Measurements from ENCODE around the gene CFAP61.
"Not testable (repeated sequence)": the region's sequence is repeated elsewhere in the genome, so short reads cannot be mapped to it uniquely, and the experiment has no call there.

CFAP61 gene, protein sequence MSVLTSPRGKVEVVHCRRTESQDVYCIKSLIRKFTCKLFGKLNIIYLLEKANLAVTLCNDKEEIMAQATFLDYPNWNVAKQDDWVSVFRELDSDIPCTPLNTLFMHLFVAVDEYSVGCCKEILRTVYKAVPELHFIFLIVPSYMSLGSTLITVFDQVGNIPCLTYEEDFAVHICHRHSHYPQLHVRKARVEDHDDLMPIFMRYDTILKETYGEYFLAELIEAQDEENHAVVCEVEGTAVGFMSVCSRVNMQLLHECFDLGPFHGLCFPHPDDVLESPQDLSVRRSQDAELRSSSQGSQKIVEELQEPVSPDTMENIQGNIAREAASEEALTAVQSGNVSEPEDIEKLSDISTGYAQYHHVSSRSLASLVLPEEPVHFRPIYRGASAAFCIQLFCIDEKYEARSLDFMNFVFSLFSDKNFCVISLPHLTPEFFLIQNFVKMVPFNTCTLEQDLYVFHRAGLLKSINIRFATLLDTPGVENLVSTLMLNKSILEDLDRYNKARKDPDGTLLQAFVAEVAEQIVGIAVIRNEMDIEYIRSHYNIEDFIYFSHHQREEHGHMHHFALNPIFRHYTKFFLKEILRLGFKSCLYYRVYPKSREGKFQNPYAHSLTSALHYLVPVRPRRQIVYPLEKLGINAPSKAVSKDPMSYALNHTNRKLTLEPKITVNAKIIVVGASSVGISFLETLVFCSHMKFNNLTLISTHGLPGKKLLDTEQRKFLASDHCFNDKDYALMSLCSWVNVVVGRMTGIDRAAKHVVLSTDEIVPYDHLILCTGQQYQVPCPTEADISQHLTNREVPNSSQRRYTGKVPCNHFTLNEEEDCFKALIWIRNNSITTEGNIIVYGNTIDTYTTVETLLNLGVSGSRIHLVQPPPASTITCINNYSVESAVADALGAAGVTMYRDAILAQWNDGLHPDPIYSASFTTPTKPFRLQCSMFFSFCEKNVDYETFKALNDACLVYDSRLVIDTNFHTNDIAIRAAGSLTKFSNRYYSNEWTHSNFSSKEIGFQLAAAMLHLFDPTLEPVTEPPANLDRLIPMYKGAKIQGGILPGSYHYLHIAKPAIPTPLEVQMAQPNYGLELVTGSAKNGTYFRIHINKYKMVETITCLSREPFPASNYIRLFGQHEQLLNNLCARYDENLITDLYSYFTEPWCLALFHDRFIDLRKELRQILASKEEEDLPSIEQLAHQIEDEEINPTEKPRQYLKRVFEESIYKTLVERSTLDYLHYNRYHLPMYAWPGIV

DNA sequence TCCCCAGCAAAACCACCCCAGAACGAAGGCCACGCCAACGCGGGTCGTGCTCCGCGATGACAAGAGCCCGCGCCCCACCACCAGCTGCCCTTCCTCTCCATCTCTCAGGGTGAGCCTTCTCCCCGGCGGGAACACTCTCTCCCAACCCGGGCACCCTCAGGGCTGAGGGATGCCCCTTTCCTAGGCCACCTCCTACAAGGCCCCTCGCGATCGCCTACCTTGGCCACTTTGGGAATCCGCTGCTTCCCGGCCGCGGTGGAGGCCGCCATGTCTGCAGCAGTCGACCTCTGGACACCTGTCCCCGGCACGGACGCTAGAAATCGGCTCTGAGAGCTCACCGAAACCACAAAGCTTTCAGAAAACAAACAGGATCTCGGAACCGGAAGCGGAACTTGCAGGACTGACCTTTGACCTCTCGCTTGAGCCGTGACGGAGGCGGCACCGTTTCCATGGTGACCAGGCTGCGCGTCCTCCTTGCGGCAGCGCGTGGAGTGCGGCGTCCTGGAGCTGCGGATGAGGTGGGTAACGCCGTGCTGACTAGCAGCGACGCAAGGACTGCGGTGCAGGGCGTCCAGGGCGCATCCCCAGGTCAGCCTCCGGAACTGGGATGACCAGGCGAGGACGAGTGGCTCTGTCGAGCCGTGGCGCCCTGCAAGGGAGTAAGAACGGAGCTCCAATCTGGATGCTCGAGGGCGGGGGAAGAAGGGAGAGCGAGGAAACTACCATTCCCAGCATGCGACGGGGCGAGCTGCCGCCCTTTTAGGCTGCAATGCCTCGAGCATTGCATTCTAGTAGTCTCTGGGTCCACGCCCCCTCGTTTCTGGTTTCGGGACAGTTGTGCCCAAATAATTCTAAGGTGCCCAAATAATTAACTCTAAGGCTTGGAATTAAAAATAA, at the start of gene CFAP61, which contains the start of gene CRNKL1:
Gene CFAP61 (plus strand): TSS at position 459 of the 897 bp plus-strand sequence. CDS start 4,122 bp downstream, outside the sequence.
Gene CRNKL1 (minus strand): TSS at position 393 of the 897 bp plus-strand sequence. CDS start 124 bp downstream, at position 269.
- DNase-seq, result peak; percentile 94 to 98

DNA sequence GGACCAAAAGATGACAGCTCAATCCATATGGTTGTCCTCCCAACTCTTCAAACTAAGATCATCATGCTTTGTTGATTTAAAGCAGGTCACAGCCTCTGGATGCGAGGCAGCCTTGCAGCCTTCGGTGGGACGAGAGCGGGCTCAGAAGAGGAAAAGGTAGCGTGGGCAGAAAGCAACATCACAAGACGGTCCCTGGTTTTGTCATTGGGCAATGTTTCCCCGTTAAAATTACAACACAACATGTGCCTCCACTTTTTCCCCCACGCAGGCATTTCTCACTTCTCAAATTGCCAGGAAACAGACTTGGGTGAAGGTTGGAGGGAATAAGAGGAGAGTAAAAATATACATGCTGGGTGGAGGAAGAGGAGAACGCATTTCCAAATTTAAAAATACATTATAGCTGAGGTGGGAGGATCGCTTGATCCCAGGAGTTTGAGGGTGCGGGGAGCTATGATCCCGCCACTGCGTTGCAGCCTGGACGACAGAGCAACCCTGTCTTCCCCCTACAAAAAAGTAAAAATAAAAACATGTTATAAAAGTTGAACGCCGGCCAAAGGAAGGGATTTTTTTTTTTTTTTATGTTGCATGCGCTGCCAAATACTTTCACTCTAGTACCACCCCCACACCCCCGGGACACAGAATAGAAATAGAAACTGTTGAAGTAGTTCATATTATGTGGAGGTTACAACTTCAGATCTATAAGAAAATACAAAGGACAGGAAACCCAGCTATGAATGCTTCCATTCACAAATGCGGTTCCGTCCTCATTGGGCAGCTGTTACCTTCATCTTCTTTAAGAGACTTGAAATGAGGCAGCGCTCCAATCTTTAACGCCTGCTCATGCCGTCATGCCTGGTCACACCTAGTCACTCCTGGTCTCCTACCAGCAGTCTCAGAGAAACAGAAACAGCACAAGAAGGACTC, 49.0 kb upstream of the CFAP61 start:
- DNase-seq, result no peak

DNA sequence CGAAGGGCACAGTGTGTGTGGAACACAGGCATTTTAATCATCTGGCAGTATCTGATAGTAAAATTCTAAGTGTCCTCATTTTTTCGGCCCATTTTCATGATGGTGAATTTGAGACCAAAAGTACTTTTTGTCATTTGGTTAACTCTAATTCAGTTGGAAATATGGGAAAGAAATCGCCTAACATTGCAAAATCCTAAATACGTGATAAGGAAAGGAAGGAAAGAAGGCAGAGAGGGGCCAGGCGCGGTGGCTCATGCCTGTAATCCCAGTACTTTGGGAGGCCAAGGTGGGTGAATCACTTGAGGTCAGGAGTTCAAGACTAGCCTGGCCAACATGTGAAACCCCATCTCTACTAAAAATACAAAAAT, 48.4 kb upstream of the CFAP61 start:
- DNase-seq, result not testable (repeated sequence)

DNA sequence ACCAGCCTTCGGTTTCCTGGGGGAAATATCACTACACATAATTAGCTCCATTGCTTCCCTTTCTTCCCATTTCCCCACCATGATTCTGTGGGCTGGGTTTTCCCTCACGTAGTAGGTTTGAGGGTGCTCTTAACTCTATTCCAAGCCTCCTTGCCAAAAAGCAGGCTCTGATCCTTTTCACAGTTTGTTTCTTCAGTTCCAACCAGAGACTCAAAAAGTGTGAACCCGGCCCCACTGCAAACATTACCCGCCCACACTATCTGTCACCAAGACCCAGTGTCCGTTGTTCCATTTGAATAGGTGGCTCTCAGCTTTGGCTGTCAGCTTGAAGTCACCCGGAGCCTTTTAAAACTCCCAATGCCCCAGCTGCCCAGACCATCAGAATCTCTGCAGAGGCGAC, 47.0 kb upstream of the CFAP61 start:
- no peak for DNase-seq

DNA sequence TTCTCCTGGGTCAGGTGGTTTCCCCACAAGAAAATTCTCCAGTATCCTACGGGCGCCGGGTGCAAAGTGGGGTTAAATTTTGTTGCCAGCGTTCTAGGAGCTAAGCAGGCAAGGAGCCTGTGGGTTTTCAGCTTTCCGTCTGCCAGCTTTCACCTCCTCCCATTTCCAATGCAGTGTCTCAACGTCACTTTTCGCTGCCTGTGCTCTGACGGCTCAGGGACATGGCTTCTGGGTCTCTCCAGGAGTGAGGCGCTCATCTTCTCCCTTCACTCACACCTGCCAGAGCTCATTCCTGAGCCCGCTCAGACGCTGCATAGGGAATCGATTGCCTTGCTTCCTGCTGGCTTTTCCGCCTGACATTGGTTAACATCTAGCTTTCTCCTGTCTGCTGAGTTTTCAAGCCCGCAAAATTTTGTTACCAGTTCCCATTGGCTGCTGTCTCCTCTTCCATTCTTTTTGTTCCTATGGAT, 42.5 kb upstream of the CFAP61 start:
- DNase-seq, result no peak

DNA sequence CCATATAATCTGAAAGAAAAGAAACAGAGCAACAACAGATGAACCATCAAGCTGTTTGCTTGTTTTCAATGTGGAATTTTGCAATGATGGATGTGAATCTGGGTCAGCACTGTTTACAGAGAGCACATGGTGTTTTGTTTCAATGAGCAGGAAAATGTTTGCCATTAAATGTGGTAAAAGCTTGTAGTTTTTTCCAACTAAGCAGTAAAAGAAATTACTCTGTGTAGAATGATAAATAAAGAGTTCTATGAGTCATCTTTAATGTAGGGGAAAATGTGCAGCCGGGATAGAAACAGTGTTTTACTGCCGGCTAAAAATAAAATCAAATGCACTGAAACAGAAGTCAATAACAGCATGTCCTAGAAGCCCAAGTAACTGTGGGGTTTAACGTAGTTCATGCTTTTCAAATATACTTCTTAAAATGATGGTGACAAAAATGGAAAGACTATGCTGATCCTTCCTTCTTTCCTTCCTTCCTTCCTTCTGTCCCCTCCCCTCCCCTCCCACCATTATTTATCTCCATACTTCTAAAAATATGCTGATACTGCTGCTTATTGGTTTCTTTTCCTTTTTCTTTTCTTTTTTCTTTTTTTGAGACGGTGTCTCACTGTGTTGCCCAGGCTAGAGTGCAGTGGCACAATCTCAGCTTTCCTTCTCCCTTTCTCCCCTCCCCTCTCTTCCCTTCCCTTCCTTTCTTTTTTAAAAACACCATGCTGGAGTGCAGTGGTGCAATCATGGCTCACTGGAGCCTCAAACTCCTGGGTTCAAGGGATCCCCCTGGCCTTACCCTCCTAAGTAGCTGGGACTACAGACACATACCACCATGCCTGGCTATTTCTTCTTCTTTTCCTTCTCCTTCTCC, 41.5 kb upstream of the CFAP61 start:
- DNase-seq, result no peak

DNA sequence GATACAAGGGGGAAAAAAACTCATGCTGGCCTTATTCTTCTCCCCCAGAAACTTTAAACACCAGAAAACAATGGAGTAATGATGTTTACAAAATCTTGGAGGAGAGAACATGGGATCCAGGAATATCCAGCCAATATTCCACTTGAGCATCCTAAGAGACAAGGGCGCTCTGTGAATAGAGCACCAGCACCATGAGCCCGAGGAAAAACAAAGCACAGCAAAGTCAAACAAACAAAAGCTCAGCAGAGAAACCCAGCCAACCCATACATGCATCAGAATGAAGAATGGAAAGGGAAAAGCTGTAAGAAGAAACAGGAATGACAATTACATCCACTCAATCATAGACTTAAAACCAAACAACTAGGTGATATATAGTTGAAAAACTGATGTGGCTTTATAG, 39.8 kb upstream of the CFAP61 start:
- no peak for DNase-seq

DNA sequence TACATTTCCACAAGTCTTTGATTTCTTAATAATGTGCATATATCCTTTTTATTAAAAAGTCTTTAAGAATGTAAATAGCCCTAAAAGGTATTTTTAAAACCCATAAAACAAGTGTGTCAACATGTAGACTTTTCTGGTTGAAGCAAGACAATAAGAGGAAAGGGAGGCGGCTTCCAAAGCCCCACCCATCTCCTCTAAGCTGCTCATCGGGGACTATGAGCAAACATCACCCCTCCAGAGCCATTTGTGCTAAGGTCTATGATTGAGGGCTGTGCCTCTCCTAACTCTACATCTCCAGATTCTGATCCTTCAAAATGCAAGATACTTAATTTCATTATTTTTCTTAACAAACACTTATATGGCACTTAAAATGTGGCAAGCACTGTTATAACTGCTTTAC, 37.7 kb upstream of the CFAP61 start:
- peak in 1 of 2 experiments; percentile 17 for DNase-seq

DNA sequence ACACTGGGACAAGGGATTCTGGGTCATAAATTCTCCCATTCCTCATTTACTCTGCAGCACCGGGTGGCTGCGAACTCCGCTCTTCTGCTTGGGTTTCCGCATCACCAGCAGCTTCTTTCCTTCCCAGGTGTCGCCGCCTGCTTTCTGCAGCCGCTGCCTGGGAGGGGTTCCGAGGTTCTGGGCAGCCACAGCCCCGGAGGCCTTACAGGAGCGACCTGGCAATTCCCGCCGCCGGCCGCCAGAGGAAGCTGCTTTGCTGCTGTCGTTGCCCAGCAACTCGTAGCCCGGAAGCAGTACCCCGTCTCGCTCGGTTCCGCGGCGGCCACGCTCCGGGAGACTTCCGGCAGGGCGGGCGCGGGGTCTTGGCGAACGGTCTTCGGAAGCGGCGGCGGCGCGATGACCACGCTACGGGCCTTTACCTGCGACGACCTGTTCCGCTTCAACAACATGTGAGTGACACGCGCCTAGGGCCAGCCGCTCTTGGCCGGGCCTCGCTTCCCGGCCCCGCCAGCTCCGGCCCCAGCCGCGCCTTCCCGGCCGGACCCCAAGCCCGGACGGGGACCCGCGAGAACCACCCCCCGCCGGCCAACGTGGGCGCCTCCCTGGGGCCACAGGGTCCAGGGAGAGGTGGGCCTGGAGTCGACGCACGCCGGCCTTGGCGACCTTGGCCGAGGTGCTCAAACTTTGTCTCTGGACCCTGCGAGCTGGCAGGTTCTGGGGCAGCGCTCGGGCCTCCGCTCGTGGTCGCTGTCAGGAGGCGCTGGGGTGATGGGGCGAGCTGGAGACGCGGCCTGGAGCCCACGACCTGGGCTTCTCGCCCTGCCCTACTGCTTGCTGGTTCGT, 35.1 kb upstream of the CFAP61 start, which contains the start of gene NAA20:
Gene NAA20 (plus strand): TSS at position 362 of the 843 bp plus-strand sequence. CDS start 35 bp downstream, at position 397.
- DNase-seq, result peak; percentile 88 to 95

DNA sequence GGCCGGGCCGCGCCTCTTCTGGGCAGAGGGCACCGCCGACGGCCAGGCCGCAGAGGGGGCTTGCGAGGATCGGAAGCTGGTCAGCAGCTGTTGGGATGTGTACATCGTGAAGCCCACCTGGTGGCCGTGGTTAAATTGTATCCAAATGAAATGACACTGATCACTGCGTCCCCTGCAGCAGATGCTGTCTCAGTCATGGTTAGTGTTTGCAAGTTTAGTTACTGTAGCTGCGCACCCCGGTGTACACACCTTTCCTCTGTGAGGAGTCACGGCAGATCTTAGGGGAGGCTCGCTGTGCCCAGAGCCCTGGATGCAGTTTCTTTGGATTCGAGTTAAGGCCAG, 34.5 kb upstream of the CFAP61 start:
- peak; percentile 16 to 36 for DNase-seq

DNA sequence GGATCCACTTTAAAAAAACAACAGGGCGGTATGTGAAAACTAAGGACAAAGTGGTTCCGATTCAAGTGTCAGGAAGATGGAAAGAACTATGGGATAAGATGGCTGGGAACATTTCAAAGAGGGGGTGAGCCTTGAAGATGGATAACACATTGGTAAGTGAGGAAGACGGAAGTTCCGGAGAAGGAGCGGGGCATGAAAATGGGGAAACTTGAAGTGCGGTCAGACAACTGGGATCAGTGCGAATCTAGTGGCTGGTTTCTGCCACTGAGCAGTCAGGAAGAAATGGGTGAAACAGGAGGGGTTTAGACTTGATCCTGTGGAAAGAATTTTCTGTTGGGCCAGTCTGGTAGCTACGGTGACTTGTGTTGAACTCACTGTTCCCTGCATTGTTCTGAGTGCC, 34.0 kb upstream of the CFAP61 start:
- no peak for DNase-seq

DNA sequence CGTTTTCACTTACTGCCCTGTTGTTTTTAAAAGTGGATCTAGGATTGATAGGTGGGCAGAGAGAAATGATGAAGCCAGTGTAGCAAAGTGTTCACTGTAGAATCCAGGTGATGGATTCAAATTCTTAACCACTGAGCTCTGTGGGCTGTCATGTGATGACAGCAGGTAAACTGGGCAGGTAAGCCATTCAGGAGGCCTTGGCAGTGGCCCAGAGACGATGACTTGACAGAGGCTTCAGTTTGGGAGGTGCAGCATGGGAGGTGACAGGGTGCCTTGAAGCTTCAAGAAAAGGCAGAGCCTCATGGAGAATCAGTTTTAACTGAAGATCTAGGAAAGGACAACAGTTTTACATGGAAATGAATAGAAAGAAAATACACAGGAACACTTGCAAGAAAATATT, 33.2 kb upstream of the CFAP61 start:
- no peak for DNase-seq

DNA sequence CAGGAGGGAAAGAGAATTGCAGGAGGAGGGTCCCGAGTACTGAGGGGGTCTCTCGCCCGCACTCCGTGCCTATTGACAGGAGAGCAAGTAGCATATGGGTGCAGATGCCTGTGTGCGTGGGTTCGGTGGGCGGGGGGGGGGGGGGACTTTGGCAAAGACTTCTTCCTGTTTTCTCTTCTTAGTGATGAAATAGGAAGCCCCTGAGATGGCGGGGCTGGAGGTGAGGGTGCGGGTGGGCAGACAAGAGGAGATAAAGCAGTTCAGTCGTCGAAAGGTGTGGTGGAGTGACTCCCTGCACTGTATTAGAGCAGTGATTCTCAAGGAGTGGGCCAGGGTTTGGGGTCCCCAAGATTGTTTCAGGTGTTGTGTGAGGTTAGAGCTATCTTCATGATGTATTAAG, 31.4 kb upstream of the CFAP61 start:
- DNase-seq, result no peak

DNA sequence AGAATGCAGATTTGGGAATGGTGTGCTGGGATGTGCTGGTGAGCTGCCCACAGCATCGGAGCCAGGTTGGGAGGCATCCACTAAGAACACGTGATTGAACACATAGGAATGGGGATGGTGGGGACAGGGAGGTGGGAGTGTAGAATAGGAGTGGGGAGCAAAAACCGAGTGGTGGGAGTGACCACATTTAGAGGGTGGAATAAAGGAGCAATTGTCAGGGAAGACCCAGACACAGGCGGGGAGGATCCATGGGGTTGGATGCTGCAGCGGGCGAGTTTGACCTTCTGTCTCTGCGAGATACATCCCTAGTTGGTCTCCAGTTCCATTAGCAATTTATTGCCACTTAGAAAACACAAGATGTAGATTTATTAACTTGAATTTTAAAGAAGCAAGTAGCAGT, 30.5 kb upstream of the CFAP61 start:
- DNase-seq, result no peak

DNA sequence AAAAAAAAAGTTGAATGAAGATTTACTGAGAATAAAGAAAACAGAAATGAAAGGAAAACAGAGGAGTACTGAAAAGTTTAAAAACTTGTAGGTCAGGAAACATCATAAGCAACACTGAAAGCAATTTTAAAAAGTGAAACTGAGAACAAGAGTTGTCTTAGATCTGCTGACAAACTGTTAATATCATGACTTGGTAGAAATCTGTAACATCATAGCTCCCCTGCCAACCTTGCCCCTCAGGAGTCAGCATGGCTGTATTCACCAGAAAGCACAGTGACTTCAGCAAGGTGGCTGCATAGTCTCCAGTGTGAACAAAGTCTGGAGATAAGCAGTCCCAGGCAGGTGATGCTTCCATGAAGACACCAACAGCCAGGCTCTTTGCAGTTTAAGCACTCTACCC, 29.8 kb upstream of the CFAP61 start:
- DNase-seq, result no peak

DNA sequence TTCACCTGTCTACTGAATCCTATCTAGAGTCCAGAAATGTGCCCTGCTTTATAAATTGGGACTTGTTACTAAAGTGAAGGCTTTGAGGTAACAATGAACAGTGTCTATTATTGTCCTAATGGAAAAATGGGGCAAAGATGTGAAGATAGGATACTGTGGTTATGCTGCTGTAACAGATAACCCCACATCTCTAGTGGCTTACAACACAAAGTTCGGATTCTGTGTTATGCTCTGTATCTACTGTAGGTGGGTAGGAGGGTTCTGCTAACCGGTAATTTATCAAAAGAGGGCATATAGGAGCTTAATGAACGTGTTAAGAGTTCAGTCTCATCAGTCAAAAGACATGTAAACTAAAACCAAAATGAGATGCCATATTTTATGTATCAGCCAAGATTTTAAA, 28.9 kb upstream of the CFAP61 start:
- DNase-seq, result no peak

DNA sequence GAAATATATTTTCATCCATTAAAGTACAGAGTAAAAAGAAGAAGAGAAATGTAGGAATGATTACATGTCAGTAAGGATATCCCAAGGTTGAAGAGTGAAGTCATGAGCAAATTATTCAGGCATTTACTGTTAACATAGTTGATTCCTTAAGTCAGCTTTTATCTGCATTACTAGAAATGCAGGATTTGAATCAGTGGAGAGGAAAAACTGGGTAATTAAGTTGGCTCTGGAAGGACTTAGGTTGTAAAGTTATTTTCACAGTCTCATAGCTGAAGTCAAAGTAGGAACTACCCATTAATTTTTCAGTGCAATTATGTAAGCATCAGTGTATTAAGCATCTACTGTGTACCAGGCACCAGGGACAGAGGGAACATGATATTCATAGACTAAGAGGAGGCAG, 27.4 kb upstream of the CFAP61 start:
- DNase-seq, result no peak

DNA sequence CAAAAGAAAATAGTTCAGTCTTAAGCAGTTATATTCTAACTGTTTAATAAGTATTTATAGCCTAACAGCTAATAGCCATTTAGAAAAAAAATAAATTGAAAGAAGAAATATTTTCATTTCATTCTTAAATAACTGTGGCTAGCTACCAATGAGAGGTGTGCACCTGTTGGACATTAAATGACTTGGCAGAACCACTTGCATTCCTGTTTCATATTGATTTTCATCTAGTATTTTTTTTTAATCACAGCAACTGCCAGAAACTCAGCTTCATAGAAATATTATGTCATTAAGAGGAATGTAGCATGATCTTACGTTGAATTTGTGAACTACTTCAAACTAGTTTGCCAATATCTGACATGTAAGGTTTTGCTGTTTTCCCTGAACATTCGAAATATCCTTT, 25.0 kb upstream of the CFAP61 start:
- DNase-seq, result no peak

DNA sequence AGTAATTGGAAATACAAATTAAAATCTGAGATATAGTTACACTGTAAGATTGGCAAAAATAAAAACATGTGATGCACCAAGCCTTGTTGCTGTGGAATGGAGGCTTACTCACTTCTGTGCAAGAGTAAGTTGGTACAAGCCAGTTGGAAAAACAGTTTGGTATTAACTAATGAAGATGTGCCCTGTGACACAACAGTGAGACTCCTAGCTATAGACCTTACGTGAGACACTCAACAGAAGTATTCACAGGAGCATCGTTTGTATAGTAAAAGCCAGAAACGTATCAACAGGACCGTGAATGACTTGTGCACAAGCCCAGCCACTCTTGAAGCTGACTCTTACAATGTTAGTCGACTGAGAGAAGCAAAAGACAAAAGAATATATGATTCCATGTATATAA, 20.5 kb upstream of the CFAP61 start:
- no peak for DNase-seq
